Testis (tissue), 3 donors: ENCODE data around the gene PLEKHG7. TPM values are rescaled to one million over a fixed set of nuclear protein-coding genes. Genes with fewer than 3 reads are reported as not detected.

Experiments
- DNase-seq: peaks from one replicate; pipeline ENCODE4 v3.0.0-alpha.2; 2019
- H3K27ac ChIP-seq, 2 donors: fragments of 200-600 bp; sonication (generic); one replicate each; pipeline ENCODE4 v1.5.1; 2019
- H3K27me3 ChIP-seq: fragments of 200-600 bp; sonication (generic); one replicate; pipeline ENCODE4 v1.5.1; 2019
- H3K36me3 ChIP-seq: fragments of 200-600 bp; sonication (generic); one replicate; pipeline ENCODE4 v1.5.1; 2017; ENCODE audit warnings: low read depth; ENCODE audit errors: missing control alignments
- H3K4me1 ChIP-seq: fragments of 200-600 bp; sonication (generic); one replicate; pipeline ENCODE4 v1.5.1; 2019
- H3K4me3 ChIP-seq, 2 donors: fragments of 200-600 bp; sonication (generic); one replicate each; pipeline ENCODE4 v1.5.1; 2017 to 2019
- H3K9me3 ChIP-seq: fragments of 200-600 bp; sonication (generic); one replicate; pipeline ENCODE4 v1.5.1; 2017
- CTCF ChIP-seq, 3 experiments: fragments of 450-650 bp in 2 of 3; fragments of 200-600 bp in 1 of 3; sonication (generic) in 1 of 3; IDR thresholded peaks; one replicate each; pipeline ENCODE4 v1.5.1; 2016 to 2019; ENCODE audit warnings: antibody characterized with exemption in 3 of 3, mild to moderate bottlenecking in 2 of 3, moderate library complexity in 1 of 3
- POLR2A ChIP-seq: fragments of 450-650 bp; IDR thresholded peaks from one replicate; pipeline ENCODE4 v1.6.1; 2017; ENCODE audit warnings: antibody characterized with exemption, mild to moderate bottlenecking, moderate library complexity
- WGBS, 2 donors: methylation state at CpG; one replicate each; pipeline ENCODE4 v1.1.5; 2018; 5-methylcytosine and 5-hydroxymethylcytosine counted together
- intact Hi-C: fragments of 100-400 bp; cut with DNase I; formaldehyde crosslinking; loops from one replicate; pipeline ENCODE4 v1.15.1; 2023; ENCODE audit warnings: low total_unique reads
- polyA plus RNA-seq: library from polyadenylated mRNA; stranded (reverse); fragments of 350-450 nt; fragmentation: Illumina TruSeq; extraction: RNeasy Lipid Tissue Mini Kit (QIAGEN cat#74804); gene quantifications from one replicate; pipeline ENCODE4 v1.2.3, GENCODE V29; 2014; ENCODE audit warnings: low read depth, low replicate concordance; ENCODE audit not compliant: insufficient read depth
- total RNA-seq, 2 donors: library from RNA; depleted of rRNA; stranded (reverse); fragments of >200 nt; gene quantifications; one replicate each; pipeline ENCODE4 v1.2.3, GENCODE V29; 2016

Gene PLEKHG7
- total and polyA plus RNA-seq, 3 donors from 2014 or later: 0.06 to 0.33 (median 0.31) TPM

GRCh38 chr12:92737855-92738850 is 35.4 kb downstream of the PLEKHG7 start:
- H3K27ac ChIP-seq: no peak overlapping the region
- no peak overlapping the region for H3K4me3 ChIP-seq
- no peaks in the 10 kb centered on the region for H3K9me3 ChIP-seq
- intact Hi-C loops: no loop called here
- no peaks in the 10 kb centered on the region for H3K36me3 ChIP-seq
- DNase-seq: no peak
- no peaks in the 10 kb centered on the region for H3K4me1 ChIP-seq
- no peak for TF ChIP-seq CTCF (IDR thresholded peaks at IDR 0.05)
- TF ChIP-seq POLR2A: no peak
- WGBS, 2 donors: 90 to 96% methylated on average over 7 of the region's 7 CpGs
- H3K27me3 ChIP-seq: no peaks in the 10 kb centered on the region

- Histone ChIP-seq H3K27me3 (no peaks in the 10 kb centered on the region), H3K9me3 (no peaks in the 10 kb centered on the region), H3K36me3 (no peaks in the 10 kb centered on the region), H3K4me1 (no peaks in the 10 kb centered on the region), H3K27ac (no peak overlapping the region), H3K4me3 (no peak overlapping the region)
- TF ChIP-seq POLR2A (no peak), CTCF (IDR thresholded peaks at IDR 0.05) (no peak)
- intact Hi-C loops: no loop called here
- WGBS, 2 donors: 75 to 81% methylated on average over 4 of the region's 4 CpGs
- DNase-seq: no peak
Measured at GRCh38 chr12:92739113-92739512, 36.3 kb downstream of the PLEKHG7 start.

GRCh38 chr12:92740411-92740810 is 37.6 kb downstream of the PLEKHG7 start:
- Histone ChIP-seq H3K9me3 (no peaks in the 10 kb centered on the region), H3K4me3 (no peak overlapping the region), H3K27ac (no peak overlapping the region), H3K27me3 (no peaks in the 10 kb centered on the region), H3K4me1 (no peaks in the 10 kb centered on the region), H3K36me3 (no peaks in the 10 kb centered on the region)
- intact Hi-C loops: no loop called here
- TF ChIP-seq POLR2A: no peak
- DNase-seq: no peak

GRCh38 chr12:92743026-92743425 is 40.2 kb downstream of the PLEKHG7 start:
- WGBS, 2 donors: 85 to 89% methylated on average over 3 of the region's 3 CpGs
- Histone ChIP-seq H3K27me3 (no peaks in the 10 kb centered on the region), H3K4me3 (no peak overlapping the region), H3K4me1 (no peaks in the 10 kb centered on the region), H3K36me3 (no peaks in the 10 kb centered on the region), H3K27ac (no peak overlapping the region), H3K9me3 (no peaks in the 10 kb centered on the region)
- intact Hi-C loops: no loop called here
- DNase-seq: no peak
- no peak for TF ChIP-seq POLR2A

- Histone ChIP-seq H3K27ac (no peak overlapping the region), H3K4me3 (no peak overlapping the region), H3K9me3 (no peaks in the 10 kb centered on the region), H3K36me3 (no peaks in the 10 kb centered on the region), H3K4me1 (no peaks in the 10 kb centered on the region), H3K27me3 (no peaks in the 10 kb centered on the region)
- no peak for DNase-seq
- intact Hi-C loops: no loop called here
- TF ChIP-seq CTCF (IDR thresholded peaks at IDR 0.05) (no peak), POLR2A (no peak)
- 58 to 63% methylated on average over 3 to 4 of the region's 4 CpGs for WGBS, 2 donors
Measured at GRCh38 chr12:92745856-92746550, 43.2 kb downstream of the PLEKHG7 start.
